GM21515 (cell line): Measurements from ENCODE around the gene GPRC5C.
A peak's percentile ranks its signal among the peaks of the same experiment; 100 is the strongest.

ENCODE experiments used
- ATAC-seq: cut with Tn5 transposase; IDR thresholded peaks from one replicate; pipeline ENCODE4 v1.9.1; 2021; ENCODE audit not compliant: unreplicated experiment

The GPRC5C gene

GRCh38 chr17:74451557-74451956 is 19.7 kb downstream of the GPRC5C start:
- ATAC-seq = no peak

GRCh38 chr17:74452033-74452840 is 20.3 kb downstream of the GPRC5C start:
- no peak for ATAC-seq

GRCh38 chr17:74452841-74453661 is 21.2 kb downstream of the GPRC5C start:
- ATAC-seq = no peak

GRCh38 chr17:74453665-74454196 is 21.8 kb downstream of the GPRC5C start:
- ATAC-seq = peak; percentile 85

GRCh38 chr17:74454197-74455024 is 22.5 kb downstream of the GPRC5C start:
- peak; percentile 13 for ATAC-seq

DNA sequence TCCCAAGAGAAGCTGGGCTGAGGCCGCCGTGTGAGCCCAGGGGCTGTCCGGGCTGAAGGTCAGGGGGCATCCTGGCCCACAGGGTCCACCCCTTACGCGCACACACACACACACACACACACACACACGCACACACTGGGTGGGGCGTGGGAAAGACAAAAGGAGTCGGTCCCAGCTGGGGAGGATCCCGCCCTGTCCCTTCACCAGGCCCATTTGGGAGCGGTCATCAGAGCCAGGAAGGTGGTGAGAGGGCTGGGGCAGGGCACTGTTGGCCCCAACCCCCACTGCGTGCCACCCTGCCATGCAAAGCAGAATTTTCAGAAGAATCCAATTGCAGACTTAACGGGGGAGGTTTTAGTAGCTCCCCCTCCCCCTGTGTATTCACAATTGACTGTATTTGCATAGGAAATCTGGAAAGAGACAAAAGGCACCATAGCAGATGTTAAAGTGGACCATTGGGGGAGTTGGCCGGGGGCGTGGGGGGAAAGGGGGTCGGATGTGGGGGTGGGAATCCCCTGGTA is 23.2 kb downstream of the GPRC5C start:
- no peak for ATAC-seq

- ATAC-seq = no peak
Observed at GRCh38 chr17:74455821-74456220, 23.9 kb downstream of the GPRC5C start.

DNA sequence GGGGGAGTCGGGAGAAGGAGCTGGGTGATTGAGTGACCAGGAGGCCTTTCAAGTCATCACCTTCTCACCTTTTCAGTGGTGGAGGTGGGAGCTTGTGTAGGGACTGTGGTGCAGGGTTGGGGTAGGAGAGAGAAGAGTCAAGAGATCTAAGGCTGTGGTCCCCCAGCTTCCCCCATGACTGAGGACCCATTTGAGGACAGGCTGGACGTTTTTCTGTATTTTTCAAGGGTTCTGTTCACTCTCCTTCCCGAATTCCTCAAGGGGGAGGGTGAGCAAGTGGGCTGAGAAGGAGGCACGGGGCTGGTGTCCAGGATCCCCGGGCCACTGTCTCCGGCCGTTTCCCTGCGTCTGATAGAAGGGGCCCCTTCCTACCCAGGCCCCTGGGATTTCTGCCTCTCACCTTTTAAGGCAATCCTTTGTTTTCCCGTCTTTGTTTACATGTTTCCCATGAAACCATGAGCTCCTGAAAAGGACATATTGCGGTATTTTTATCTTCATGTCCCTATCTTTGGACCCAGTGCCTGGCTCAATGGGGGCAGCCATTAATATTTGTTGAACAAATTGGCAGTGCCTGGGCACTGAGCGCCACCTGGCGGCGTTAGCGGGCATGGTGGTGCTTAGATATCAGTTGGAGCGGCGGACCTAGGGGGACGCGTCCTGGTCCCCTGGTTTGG is 25.4 kb downstream of the GPRC5C start:
- no peak for ATAC-seq

GRCh38 chr17:74457820-74458166 is 25.9 kb downstream of the GPRC5C start:
- no peak for ATAC-seq

DNA sequence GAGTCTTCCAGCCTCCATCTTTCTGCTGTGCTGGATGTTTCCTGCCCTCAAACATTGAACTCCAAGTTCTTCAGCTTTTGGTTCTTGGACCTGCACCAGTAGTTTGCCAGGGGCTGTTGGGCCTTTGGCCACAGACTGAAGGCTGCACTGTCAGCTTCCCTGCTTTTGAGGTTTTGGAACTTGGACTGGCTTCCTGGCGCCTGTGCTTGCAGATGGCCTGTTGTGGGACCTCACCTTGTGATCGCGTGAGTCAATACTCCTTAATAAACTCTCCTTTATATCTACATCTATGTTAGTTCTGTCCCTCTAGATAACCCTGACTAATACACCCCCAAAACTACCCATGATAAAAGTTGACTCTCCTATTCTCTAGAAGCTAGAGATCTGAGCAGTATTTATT is 26.9 kb downstream of the GPRC5C start:
- no peak for ATAC-seq

DNA sequence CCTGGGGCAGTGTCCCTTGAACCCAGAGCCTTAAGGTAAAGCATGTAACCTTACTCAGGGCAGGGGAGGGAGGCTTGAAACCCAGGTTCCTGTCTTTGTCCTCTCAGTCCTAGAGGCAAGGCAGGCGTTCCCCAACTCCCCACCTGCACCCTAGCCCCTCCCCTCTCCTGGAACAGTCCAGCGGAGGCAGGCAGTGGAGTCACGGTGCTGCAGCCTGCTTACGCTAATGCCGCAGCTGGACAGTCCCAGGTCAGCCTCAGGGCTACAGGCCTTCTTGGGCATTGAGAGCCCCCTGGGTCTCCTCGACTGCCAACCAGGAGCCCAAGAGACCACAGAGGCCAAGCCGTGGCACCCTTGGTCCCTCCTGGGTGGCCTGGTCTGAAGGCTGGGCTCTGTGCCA is 27.7 kb downstream of the GPRC5C start:
- no peak for ATAC-seq

DNA sequence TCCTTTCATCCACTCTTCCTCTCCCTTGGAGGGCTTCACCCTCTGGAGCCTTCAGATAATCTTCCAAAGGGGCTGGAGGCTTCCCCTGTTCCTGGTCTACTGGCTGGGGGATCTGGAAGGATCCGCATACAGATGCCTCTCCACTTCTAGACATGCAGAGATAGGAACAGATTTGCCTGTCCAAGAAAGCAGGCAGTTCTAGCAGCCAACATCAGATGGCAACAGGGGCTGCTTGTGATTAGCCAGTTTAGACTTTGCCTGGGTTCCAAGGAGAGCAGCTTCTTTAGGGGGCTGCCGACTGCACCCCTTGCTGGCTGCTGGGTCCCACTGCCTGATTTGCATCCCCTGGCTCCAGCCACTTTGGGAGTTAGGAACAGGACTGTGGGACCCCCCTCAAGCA is 28.4 kb downstream of the GPRC5C start:
- ATAC-seq = no peak

- ATAC-seq = no peak
Observed at GRCh38 chr17:74460996-74461395, 29.1 kb downstream of the GPRC5C start.

DNA sequence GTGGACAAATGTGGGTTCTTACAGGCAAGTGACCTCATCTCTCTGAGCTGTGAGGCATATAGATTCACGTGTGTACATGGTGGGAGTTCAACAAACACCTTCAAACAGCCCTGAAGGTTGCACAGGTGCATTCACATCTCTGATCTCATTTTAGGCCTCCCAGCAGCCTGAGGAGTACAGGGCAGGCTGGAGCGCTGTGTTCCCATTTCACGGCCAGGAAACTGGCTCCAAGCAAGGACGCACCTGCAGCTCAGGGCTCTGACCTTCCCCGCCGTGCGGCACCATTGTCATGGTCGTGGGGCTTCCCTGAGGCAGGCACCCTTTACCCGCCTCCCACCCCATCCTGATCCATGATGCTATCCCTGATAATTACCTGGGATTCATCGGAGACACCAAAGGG is 29.7 kb downstream of the GPRC5C start:
- no peak for ATAC-seq

- no peak for ATAC-seq
Observed at GRCh38 chr17:74464730-74465377, 33.0 kb downstream of the GPRC5C start.

DNA sequence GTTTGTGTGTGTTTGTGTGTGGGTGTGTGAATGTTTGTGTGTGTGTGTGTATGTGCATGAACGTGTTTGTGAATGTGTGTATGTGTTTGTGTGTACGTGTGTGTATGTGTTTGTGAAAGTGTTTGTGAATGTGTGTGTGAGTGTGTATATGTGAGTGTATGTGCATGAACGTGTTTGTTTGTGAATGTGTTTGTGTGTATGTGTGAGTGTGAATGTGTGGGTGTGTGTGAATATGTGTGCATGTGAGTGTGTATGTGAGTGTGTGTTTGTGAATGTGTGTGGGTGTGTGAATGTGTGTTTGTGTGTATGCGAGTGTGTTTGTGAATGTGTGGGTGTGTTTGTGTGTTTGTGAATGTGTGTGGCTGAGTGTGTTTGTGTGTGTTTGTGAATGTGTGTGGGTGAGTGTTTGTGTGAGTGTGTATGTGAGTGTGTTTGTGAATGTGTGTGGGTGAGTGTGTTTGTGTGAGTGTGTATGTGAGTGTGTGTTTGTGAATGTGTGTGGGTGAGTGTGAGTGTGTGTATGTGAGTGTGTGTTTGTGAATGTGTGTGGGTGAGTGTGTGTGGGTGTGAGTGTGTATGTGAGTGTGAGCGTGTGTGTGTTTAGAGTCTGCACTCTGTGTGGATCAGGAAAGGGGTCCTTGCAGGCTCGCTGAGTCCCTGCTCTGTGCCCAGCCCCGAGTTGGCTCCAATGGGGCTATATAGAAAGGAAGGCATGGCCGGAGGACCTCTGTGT is 33.7 kb downstream of the GPRC5C start:
- no peak for ATAC-seq

DNA sequence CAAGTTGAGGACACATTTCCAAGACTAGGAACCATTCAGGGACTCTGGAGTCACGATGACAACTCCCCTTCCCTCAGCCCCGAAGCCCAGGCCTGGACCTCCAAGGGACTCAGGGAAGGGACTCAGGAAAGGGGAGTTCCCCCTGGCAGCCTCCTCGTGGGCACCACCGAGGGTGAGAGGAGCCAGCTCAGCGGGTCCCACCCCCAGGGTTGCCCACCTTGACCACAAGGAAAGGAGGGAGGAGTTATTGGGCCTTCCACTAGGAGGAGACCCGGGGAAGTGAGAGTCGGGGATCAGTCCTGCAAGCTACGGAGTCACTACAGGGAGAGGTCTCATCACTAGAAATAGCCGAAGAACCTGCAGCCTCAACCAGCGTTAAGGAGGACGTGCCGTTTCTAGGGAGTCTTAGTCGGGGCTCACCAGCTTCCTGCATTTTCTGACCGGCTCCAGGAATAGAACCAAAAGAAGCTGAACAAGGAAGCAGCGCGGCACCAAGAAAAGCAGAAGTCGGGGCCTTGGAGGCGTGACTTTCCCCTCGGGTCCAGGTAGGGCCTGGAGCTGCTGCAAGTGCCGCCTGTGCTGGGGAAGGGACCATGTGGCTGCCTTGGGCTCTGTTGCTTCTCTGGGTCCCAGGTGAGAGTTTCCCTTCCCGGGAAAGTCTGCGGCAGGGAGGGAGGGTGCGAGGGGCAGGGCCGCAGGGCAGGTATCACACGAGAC is 34.4 kb downstream of the GPRC5C start, which contains the start of gene CD300A:
Gene CD300A, plus strand, starts transcription at position 524 of the 717 bp plus-strand sequence. Its CDS starts 70 bp downstream, at position 594.
- ATAC-seq = no peak

GRCh38 chr17:74466828-74467184 is 34.9 kb downstream of the GPRC5C start:
- ATAC-seq = no peak
